ENCODE data around the gene OSBPL6.

The OSBPL6 gene

DNA sequence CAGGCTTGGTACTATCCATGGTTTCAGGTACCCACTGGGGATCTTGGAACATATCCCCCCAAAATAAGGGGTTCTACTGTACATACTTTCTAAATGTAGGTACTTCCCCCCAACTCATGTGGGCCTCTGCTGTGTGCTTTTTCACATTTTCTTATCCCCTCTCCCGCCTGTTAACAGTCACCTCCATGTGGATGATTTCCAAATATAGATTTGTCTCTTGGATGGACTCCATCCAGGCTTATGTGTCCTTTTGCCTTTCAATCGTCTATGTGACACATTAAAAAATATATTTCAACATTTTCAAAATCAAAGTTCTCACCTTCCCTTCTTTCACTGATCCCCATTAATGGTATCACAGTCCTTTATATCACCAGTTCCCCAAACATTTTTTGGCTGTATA lies 44.4 kb downstream of the OSBPL6 start:
- DNase-seq (ENCODE audit: low spot score) = no peak

DNA sequence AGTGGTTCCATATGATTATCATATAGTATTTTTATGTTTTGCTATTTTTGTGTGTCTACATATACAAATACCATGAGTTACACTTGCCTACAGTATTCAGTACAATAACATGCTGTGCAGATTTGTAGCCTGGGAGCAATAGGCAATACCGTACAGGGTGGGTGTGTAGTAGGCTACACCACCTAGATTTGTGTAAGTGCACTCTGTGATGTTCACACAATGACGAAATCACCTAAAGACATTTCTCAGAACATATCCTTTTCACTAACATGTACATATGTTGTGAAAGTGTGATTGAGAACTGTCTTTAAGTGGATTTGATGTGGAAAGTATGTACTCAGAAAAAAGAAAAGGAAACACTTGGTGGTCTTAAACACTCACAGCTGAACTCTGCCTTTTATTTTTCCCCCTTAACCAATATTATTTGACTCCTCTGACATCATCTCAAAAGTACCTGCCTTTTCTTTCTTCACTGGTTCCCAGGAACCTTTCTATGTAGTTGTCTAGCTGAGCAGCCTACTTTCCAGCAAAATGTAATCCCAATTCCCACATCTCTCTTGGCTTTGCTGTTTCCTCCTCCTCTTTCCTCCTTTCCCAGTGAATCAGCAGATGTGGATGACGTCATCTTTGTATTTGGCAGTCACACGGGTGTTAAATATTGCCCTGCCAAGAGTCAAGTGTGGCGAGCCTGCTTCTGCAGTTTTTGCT lies 47.7 kb downstream of the OSBPL6 start:
- DNase-seq (ENCODE audit: low spot score) = peak; percentile 71

DNA sequence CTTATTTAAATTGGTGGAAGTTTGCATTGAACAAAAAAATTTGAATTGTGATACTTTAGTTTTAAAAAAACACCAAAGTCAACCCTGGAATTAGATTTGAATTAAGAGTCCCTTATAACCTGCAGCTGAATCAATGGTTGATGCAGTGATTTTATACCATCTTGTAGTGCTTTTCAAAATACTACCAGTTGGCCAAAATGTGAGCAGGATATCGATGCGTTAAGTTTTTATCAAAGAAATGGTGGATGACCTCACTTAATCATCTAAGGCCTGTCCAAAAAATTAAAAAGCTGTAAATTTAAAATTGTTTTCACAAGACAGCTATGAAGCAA lies 48.2 kb downstream of the OSBPL6 start:
- no peak for DNase-seq (ENCODE audit: low spot score)

DNA sequence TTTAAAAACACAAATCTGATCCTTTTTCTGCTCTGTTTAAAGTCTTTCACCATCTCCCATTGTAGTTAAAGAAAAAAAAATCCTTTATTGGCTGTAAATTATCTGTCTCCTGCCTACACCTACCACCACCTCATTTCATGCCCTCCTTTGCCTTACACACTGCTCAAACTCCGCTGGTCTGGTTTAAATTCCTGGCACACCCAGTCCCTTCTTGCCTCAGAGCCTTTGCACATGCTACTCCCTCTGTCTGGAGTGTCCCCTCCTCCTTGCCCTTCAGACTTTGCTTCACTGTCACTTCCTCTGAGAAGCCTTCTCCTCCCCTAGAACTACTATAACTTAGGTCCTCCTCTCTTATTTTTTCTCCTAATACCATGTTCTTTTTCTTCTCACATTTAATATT lies 49.6 kb downstream of the OSBPL6 start:
- no peak for DNase-seq (ENCODE audit: low spot score)

DNA sequence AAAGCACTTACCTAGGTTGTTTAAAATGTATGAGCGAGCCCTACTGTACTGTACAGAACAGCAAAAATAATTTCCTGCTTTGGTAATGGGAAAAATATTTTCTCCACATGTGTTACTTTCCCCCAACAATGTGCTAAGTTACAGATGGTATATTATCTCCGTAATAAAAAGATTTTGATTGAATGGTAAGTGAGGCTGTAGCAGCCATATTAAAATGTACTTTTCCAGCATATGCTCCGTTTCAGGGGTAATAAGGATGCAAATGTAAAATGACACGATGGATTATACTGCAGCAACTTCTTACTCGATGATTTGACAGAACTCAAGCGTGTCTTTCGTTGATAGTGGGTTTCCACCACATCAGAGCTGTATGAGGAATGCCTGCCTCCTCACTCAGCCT lies 50.5 kb downstream of the OSBPL6 start:
- DNase-seq (ENCODE audit: low spot score) = no peak

DNA sequence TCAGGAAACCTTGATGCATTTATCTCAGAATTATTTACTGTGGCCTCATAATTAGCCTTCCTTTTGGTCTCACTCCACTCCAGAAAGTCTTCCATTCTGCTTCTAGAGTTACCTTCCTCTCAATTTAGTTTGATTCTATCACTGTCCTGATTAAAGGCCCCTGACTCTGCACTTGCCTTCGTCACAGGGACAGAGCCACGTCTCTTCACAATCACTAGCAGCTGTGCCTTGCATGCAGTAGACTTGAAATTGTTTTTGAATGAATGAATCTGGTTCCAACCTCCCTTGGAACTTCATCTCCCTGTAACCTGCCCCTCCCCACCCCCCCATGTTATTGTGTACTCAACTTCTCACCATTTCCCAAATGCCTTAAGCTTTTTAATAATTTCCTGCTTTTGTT lies 52.4 kb downstream of the OSBPL6 start:
- DNase-seq (ENCODE audit: low spot score) = no peak

DNA sequence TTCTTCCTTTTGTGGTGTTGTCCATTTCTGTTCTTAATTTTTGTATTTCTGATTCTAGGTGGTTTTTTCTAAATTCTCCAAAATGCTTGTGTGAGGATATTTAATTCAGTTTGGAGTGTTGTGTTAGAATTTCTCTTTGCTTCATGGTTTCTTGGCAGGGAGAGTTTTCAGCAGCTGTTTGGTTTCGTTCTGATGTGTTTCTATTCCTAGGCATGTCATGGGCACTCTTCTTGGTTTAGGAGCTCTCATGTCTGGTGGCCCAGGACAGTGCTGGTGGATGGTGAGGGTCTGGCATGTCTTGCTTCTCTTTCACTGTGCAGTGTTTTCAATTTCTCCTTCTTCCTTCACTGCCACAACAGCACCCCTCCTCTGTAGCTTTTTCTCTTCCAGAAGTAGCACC lies 52.9 kb downstream of the OSBPL6 start:
- DNase-seq (ENCODE audit: low spot score) = no peak

DNA sequence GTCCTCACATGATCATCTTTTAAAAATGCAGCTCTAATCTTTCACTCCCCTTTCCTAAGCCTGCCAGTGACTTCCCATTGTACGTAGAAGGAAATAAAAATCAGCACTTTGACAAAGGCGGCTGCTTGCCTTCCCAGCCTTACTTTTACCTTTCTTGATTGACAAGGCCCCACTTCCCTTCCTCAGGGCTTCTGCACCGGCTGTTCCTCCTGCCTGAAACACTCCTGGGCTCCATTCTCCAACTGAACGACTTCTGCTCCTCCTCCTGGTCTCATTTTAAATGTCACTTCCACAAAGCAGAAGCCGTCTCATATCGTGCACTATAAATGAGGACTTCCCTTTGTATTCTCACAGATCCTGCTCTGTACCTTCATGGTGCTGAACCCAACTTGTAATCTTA lies 56.1 kb downstream of the OSBPL6 start:
- no peak for DNase-seq (ENCODE audit: low spot score)

DNA sequence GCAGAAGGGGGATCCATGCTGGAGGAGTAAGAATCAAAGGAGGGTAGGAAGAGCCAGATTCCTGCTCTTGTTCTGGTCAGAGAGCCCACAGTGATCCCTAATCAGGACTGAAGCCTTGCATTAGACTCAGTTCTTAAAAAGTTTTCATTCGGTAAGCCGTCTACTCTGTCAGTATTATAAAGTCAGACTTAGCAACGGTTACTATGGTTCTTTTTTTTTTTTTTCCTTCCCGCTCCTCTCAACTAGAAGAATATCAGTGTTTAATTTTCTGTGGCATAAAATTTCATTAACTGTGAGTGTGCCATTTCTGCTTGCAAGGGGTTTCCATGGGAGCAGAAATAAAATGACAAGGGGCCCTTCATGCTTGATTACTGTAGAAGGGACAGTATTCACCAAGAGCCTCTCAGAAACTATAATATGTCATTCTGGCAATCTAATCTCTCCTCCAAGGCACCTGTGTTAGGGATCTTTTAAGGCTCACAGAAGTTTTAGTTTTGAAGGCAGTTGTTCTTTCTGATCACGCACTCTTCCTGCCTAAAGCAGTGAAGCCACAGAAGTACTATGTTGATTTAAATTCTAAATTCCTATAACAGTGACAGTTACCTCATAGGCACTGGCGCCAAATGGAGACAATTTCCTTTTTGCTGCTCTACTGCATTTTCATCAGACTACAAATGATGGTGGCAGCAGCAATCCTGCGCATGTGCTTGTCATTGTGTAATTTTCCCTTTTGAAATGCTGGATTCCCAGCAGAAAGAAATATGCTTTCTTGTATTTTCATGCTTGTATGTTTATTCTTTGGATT lies 57.0 kb downstream of the OSBPL6 start:
- no peak for DNase-seq (ENCODE audit: low spot score)

DNA sequence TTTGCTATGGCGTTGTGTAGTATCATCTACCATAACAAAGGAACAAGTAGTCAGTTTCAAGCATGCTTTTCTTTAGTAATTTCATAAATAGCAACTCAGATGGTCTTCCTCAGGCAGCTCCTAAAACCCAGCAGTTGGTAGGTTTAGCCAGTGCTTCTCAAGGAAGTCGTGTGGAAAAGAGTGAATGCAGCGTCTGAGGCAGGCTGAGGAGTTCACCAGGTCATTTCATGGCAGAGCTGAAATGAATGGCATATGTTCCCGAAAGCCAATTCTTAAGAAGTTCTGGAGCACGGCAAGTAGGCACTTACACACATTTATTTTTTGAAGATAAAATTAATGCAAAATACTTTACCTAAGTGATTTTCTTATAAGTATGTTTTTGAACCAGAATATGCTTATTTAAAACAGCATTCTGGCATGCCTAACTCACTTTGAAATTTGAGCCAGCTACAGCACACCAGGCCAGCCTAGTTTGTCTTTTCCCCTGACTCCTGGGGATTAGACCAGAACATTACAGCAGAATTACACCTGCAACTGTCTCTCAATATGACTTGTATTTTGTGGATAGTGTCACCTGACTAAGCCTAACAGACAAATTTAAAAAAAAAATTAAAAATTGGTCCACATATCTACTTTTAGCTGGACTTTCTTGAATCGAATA lies 62.2 kb downstream of the OSBPL6 start:
- no peak for DNase-seq (ENCODE audit: low spot score)

DNA sequence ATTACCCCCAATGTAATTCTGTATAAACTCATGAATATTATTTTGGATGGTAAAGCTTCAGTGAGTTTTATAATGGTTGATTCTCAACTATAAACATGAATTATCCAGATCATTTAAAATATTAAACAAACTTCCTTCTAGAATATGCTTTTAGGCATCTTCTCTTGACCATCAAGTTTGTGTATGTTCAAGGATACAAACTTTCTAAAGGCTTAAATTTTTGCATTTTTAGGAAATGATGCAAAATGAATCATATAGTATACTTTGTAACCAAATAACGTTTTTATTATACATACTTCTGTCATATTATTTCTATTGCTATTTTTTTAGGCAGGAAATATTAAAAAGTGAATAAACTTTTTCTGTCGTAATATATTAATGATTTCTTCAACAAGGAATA lies 62.8 kb downstream of the OSBPL6 start:
- DNase-seq (ENCODE audit: low spot score) = no peak

DNA sequence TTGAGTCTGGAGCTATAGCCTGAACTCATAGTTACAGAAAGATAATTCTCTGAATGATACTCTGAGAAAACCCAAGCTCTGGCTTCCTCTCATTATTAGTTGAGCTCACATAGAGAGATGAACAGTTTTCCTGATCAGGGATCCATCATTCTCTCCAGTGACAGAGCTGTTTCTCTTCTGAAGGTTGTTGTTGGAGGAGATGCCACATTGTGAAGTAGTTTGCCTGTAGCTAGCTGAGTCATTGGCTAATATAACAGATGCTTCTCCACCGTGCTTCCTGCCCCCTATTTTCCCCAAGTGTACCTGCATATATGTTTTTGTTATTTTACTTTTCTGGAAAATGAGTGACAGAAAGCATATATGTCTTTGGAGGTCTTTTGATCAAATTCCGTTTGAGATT lies 64.6 kb downstream of the OSBPL6 start:
- DNase-seq (ENCODE audit: low spot score) = no peak

DNA sequence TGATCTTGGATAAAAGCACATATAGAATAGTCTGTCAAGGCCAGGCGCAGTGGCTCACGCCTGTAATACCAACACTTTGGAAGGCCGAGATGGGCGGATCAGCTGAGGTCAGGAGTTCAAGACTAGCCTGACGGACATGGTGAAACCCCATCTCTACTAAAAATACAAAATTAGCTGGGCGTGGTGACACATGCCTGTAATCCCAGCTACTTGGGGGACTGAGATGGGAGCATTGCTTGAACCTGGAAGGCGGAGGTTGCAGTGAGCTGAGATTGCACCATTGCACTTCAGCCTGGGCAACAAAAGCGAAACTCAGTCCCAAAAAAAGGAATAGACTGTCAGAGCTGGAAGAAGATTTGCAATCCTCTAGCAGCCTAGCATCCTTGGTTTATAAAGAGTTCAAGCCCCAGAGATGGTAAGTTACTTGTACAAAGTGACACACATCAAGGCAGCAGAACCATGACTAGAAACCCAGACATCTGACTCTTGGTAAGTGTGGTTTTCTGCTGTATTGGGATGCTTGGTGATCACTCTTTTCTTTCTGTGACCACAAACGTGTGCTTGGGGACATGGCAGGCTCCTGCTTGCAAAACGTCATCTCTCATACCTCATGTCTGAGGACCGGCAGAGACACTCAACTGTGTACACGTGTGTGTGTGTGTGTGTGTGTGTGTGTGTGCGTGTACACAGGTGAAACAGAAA lies 69.0 kb downstream of the OSBPL6 start:
- DNase-seq (ENCODE audit: low spot score) = no peak

DNA sequence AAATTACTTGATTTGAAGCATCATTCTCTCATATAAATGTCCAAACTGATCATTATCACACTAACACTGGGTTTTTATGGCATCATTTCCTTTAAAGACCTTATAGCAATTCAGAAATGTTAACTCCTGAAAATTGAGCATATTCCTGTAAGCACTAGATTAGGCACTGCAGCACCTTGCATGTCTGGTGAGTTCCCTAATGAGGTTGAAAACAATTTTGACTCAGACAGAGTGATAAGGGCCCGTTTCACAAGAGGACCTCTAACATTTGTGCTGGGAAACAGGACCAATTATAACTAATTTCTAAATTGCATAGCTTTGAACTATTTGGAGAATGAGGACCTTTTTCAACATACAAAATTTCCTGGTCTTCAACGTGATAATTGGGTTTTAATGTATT lies 69.9 kb downstream of the OSBPL6 start:
- no peak for DNase-seq (ENCODE audit: low spot score)

DNA sequence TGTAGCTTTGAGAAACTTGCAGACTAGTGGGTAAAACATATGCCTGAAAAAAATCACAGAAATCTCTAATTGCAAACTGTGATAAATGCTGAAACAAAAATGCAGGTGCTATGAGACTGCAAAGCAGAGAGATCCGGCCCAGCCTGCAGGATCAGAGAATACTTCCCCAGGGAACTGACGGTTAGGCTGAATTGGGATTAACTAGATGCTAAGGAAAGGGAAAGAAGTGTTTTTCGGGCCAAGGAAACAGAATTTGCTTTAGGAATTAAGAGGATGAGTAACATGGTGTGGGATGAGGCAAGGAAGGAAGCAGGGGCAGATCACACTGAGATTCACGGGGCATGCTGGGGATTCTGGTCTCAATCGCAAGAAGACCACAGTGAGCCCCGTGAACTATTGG lies 71.5 kb downstream of the OSBPL6 start:
- no peak for DNase-seq (ENCODE audit: low spot score)

DNA sequence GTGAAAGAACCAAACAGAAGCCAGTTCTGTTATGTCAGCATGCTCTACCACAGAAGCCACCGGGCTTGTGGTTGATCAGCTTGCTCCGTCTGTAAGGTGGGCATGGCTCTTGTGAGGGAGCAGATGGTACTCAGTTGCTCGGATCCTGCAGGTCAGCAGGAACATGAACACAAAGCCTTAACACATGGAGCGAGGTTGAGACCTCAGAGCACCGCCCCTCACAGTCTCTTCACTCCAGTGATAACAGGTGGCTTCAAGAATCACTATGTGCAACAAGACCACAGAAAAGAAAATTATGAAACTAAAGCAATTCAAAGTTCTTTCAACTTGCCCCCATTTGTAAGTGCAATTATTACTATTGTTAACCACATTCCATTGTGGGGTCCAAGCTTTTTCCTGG lies 72.1 kb downstream of the OSBPL6 start:
- no peak for DNase-seq (ENCODE audit: low spot score)

DNA sequence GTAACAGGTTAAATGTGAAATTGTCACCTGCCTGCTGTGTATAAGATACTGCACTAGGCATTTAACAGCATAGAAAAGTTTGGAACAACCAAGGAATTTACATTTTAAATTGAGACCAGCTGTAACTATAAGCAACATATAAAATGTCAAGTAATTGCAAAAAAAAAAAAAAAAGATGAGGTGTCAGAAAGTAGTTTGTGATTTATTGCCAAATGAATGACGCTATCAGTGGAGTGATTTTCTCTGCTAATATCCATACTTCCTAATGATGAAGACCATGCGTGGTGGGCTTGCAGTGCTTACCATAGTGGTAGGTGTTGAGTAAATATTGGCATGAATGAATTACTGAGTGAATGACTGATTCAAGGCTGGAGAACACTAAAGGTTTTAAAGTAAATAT lies 73.3 kb downstream of the OSBPL6 start:
- no peak for DNase-seq (ENCODE audit: low spot score)

DNA sequence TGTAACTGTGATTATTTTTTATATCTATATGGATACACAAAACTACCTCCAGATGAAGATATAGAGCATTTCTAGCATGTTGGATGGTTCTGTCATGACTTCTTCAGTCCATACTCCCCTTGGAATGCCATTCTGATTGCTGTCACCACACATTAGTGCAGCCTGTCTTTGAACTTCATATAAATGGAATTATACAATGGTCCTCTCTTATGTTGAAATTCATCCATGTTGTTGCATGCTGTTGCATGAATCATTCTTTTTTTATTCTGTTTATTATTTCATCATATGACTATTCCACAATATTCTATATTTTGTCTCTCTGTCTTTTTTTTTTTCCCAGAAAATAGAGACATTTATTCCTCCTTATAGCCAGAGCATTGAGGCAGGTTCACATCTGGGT lies 74.1 kb downstream of the OSBPL6 start:
- no peak for DNase-seq (ENCODE audit: low spot score)

DNA sequence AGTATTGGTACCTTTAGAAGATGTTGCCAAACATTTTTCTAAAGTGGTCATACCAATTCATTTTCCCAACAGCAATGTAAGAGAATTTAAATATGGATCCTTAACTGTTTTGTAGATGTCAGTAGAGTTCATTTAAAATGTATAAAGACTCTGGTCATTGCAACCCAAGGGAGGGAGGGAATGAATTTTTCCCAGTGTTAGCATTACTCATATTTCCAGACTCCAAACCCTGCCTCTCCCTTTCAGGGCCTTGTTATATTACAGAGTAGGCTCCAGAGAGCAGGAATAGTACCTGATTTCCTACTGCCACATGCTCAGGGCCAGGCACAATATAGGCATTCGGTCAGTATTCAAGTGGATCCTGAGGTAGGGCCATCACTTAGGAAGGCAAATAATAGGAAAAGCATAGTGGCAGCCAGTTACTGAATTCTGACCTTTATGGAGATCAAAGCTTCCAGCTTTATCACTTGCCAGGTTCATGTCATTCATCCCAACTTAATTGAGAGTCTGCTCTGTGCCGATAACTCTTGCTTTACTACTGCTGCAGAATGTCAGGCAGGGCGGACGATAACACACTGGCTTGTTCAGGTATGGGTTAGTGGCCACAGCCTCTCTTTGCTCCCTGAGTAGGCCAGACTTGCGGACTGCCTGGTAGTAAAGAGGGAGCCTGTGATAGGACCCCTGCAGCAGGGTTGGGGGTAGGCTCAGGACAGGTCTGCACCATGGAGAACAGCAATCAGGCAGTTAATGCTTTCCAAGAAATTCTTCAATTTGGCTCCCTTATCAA lies 75.3 kb downstream of the OSBPL6 start:
- no peak for DNase-seq (ENCODE audit: low spot score)

DNA sequence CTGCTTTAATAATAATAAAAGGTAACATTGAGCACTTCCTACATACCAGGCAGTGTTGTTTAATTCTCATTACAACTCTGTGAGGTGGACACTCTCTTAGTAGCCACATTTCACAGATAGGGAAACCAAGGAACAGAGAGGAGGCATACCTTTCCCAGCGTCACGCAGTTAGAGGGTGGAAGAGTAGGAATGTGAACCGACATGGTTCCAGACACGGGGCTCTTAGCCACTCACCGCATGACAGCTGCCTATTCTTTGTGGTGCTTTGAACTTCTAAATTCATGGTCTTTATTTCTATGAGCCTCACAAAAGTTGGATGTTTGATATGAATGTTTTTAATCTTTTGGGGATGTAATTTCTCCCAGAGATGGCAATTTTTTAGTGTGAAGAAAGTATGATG lies 76.0 kb downstream of the OSBPL6 start:
- no peak for DNase-seq (ENCODE audit: low spot score)

DNA sequence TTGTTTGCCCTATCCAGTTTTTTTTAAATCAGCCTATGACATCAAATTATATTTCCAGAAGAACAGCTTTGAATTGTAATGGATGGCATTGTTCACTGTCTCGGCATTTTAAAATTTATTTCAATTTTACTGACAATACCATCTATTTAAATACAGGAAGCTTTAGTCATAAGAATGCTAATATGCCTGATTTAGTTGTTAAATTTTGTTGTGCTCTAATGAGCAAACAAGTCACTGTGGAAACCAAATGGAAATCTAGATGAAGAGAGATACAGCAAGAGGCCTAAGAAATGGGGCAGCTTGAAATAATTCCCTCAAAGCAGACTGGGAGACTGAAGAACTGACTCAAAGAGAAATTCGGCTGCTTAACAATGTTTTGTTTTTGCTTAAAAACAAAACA lies 76.8 kb downstream of the OSBPL6 start:
- DNase-seq (ENCODE audit: low spot score) = no peak
